PFSK-1 (cell line): Measurements from ENCODE around the gene MYLK3.

Experiments used
- TAF1 ChIP-seq: IDR thresholded peaks from 2 replicates; pipeline ENCODE4 v1.6.1; 2012; ENCODE audit warnings: low read length, control low read depth, borderline replicate concordance; ENCODE audit not compliant: insufficient read depth
- TF ChIP-seq, protein P1 (sequence below), 2 experiments: IDR thresholded peaks; 2 replicates each; pipeline versions ENCODE4 v1.6.1 to v1.8.0; 2011 to 2012; ENCODE audit warnings: low read depth in 2 of 2, low read length in 2 of 2, control low read depth in 1 of 2, inconsistent platforms in 1 of 2, mild to moderate bottlenecking in 1 of 2, moderate library complexity in 1 of 2; ENCODE audit not compliant: insufficient read depth in 1 of 2

DNA sequence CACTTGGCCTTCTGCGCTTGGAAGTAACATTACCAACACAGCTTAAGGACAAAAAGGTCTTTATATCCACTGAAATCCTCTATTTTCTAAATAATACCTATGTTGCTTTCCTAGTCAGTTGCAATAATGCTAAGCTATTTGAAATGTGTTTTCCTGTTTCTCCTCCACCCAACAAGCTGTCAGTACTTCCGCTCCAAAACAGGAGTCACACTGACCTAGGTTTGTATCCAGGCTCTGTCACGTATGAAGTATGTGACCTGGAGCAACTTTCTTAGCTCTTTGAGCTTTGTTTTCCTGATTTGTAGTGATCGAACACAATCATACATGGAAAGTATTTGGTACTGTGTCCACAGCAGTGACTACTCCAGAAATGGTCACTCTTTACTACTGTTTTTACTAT lies 24.3 kb upstream of the MYLK3 start:
- TF ChIP-seq TAF1 = no peak
- TF ChIP-seq, protein P1, sequence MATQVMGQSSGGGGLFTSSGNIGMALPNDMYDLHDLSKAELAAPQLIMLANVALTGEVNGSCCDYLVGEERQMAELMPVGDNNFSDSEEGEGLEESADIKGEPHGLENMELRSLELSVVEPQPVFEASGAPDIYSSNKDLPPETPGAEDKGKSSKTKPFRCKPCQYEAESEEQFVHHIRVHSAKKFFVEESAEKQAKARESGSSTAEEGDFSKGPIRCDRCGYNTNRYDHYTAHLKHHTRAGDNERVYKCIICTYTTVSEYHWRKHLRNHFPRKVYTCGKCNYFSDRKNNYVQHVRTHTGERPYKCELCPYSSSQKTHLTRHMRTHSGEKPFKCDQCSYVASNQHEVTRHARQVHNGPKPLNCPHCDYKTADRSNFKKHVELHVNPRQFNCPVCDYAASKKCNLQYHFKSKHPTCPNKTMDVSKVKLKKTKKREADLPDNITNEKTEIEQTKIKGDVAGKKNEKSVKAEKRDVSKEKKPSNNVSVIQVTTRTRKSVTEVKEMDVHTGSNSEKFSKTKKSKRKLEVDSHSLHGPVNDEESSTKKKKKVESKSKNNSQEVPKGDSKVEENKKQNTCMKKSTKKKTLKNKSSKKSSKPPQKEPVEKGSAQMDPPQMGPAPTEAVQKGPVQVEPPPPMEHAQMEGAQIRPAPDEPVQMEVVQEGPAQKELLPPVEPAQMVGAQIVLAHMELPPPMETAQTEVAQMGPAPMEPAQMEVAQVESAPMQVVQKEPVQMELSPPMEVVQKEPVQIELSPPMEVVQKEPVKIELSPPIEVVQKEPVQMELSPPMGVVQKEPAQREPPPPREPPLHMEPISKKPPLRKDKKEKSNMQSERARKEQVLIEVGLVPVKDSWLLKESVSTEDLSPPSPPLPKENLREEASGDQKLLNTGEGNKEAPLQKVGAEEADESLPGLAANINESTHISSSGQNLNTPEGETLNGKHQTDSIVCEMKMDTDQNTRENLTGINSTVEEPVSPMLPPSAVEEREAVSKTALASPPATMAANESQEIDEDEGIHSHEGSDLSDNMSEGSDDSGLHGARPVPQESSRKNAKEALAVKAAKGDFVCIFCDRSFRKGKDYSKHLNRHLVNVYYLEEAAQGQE (IDR thresholded peaks at IDR 0.05; ENCODE audit: insufficient read depth in 1 of 2, low read depth in 2 of 2, low read length in 2 of 2) = no peak
